Muscle of leg (tissue), 11 donors: Measurements from ENCODE around the gene GAS2L1. TPM values are rescaled to one million over a fixed set of nuclear protein-coding genes. Genes with fewer than 3 reads are reported as not detected.

Source experiments
- DNase-seq: peaks from one replicate; pipeline ENCODE4 v3.0.0; 2013
- H3K27ac ChIP-seq: one replicate; pipeline ENCODE4 v1.5.1; 2013; ENCODE audit warnings: mild to moderate bottlenecking, low read length, control low read depth
- H3K27me3 ChIP-seq: one replicate; pipeline ENCODE4 v1.6.1; 2013; ENCODE audit warnings: low read length; ENCODE audit not compliant: control insufficient read depth, insufficient read depth
- H3K36me3 ChIP-seq: one replicate; pipeline ENCODE4 v1.6.1; 2013; ENCODE audit warnings: low read length; ENCODE audit not compliant: control insufficient read depth, insufficient read depth
- H3K4me1 ChIP-seq: one replicate; pipeline ENCODE4 v1.6.1; 2013; ENCODE audit warnings: low read length; ENCODE audit not compliant: control insufficient read depth, insufficient read depth
- H3K4me3 ChIP-seq: one replicate; pipeline ENCODE4 v1.5.1; 2013; ENCODE audit warnings: low read length, control low read depth
- H3K9me3 ChIP-seq: replicated peaks from 2 replicates; pipeline ENCODE4 v1.6.1; 2013; ENCODE audit warnings: low read depth, low read length; ENCODE audit not compliant: control insufficient read depth
- WGBS: methylation state at CpG from one replicate; pipeline ENCODE4 v1.1.5; 2013; ENCODE audit warnings: missing lambda C conversion rate; ENCODE audit not compliant: insufficient coverage; 5-methylcytosine and 5-hydroxymethylcytosine counted together
- polyA plus RNA-seq, 8 donors: library from polyadenylated mRNA; unstranded; fragments of 120-200 nt; gene quantifications; one replicate each; pipeline versions ENCODE4 v1.2.1 to v1.2.3, GENCODE V29; 2013; ENCODE audit warnings: inconsistent platforms in 1 of 8, low replicate concordance in 1 of 8; ENCODE audit not compliant: insufficient read length in 8 of 8, insufficient read depth in 1 of 8
- total RNA-seq: library from RNA; stranded (reverse); fragments of 120-200 nt; gene quantifications from one replicate; pipeline ENCODE4 v1.2.4, GENCODE V29; 2013

GAS2L1 gene
- total and polyA plus RNA-seq, 9 donors: 2.7 to 15.4 (median 13.4) TPM

DNA sequence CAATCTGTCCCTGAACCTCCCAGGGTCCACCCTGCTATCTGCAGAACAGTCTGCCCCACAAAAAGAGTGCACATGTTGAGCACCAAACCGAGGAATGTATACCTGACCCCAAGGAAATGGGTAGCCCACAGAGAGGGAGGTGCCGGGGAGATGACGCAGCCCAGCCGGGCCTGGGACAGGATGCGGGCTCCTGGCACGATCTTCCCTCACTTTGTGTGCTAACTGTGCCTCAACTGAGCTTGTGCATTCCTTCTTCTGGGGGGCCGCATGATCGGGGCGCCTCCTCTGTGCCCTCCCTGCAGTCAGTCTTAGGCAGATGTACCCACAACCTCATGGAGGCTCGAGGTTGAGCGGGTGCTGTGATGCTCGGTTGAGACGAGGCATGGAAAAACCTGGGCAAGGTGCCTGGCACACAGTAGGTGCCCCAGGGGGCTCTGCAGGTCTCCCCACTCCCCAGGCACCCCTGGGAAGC is 2.4 kb downstream of the GAS2L1 start:
- Histone ChIP-seq H3K27me3 (peaks cover 12% of the 10 kb centered on the region), H3K4me3 (no peak overlapping the region), H3K27ac (peak overlapping the region; percentile 95), H3K4me1 (peaks cover 74% of the 10 kb centered on the region), H3K36me3 (peaks cover 18% of the 10 kb centered on the region), H3K9me3 (no peaks in the 10 kb centered on the region)
- 59% methylated on average over 13 of the region's 13 CpGs for WGBS
- DNase-seq: peak; percentile 30

GRCh38 chr22:29309332-29310064 is 3.0 kb downstream of the GAS2L1 start:
- H3K27ac ChIP-seq: peak overlapping the region; percentile 95
- WGBS: 77% methylated on average over 14 of the region's 21 CpGs
- peaks cover 18% of the 10 kb centered on the region for H3K36me3 ChIP-seq
- peaks cover 19% of the 10 kb centered on the region for H3K27me3 ChIP-seq
- peak; percentile 48 for DNase-seq
- no peaks in the 10 kb centered on the region for H3K9me3 ChIP-seq
- no peak overlapping the region for H3K4me3 ChIP-seq
- peaks cover 81% of the 10 kb centered on the region for H3K4me1 ChIP-seq

- Histone ChIP-seq H3K36me3 (peaks cover 18% of the 10 kb centered on the region), H3K9me3 (no peaks in the 10 kb centered on the region), H3K4me3 (no peak overlapping the region), H3K27me3 (peaks cover 25% of the 10 kb centered on the region), H3K4me1 (peaks cover 86% of the 10 kb centered on the region), H3K27ac (peak overlapping the region; percentile 95)
- peak; percentile 52 for DNase-seq
- 54% methylated on average over 23 of the region's 28 CpGs for WGBS
These were observed 3.8 kb downstream of the GAS2L1 start for GRCh38 chr22:29310065-29310862.

DNA sequence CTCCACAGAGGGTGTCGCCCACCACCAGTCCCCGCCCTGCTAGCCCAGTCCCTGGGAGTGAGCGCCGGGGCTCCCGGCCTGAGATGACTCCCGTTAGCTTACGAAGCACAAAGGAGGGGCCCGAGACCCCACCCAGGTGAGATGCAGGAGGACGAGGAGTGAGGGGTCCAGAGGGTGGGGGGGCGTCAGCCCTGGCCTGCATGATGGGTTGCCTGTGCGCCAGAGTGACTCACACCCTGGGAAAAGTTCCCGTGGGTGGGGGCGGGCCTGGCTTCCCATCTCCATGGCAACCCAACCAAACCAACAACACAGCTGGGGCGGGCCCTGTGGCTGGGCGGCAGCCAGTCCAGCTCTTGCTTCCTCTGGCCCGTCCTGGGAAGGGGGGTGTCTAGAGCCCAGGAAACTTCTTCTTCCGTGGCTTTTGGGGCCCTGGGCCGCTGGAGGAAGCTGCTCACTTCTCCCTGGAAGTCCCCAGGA is 4.5 kb downstream of the GAS2L1 start:
- H3K4me3 ChIP-seq: no peak overlapping the region
- H3K4me1 ChIP-seq: peaks cover 87% of the 10 kb centered on the region
- WGBS: 8% methylated on average over 7 of the region's 18 CpGs

GRCh38 chr22:29311464-29312217 is 5.2 kb downstream of the GAS2L1 start:
- H3K36me3 ChIP-seq: peaks cover 18% of the 10 kb centered on the region
- H3K9me3 ChIP-seq: no peaks in the 10 kb centered on the region
- H3K27me3 ChIP-seq: peaks cover 35% of the 10 kb centered on the region
- H3K4me1 ChIP-seq: peaks cover 85% of the 10 kb centered on the region
- peak overlapping the region; percentile 95 for H3K27ac ChIP-seq
- H3K4me3 ChIP-seq: no peak overlapping the region
- 41% methylated on average over 45 of the region's 50 CpGs for WGBS
- DNase-seq: peak; percentile 66

More for the DNA sequence above, 4.5 kb downstream of the GAS2L1 start:
- Histone ChIP-seq H3K36me3 (peaks cover 18% of the 10 kb centered on the region), H3K27me3 (peaks cover 28% of the 10 kb centered on the region), H3K27ac (peak overlapping the region; percentile 95), H3K9me3 (no peaks in the 10 kb centered on the region)
- DNase-seq: peak; percentile 99

DNA sequence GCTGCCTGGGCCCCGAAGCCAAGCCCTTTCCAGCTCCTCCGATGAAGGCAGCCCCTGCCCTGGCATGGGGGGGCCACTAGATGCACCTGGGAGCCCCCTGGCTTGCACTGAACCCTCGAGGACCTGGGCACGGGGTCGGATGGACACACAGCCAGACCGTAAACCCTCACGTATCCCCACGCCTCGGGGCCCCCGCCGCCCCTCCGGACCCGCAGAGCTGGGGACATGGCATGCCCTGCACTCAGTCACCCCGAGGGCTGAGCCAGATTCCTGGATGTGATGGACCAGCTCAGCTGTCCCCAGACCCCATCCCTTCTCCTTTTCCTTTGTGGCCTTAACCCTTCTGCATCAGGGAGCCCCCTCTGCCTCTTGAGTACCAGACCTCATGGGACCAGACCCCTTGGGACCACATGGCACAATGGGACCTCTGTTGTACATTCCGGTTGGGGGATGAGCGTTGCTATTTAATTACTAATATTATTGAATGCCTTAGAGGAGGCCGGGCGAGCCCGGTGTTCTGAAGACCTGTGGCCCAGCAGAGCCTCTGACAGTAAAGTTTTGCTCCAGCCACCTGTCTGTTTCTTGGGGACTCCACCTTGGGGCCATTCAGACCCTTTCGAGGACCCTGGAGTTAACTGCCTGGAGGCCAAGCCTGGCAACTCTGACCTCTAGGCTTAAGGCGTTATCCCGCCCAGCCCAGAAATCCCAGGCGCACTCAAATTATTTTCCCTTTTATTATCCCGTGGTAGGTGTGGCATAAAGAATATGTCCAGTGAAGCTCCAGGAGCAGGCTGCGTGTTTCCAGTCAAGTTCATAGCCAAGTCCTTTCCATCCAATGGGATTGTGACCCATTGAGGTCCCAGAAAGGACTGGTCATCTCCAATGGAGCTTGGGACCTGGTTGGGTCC is 6.0 kb downstream of the GAS2L1 start:
- H3K4me1 ChIP-seq: peaks cover 82% of the 10 kb centered on the region
- 80% methylated on average over 16 of the region's 25 CpGs for WGBS
- peak overlapping the region; percentile 95 for H3K27ac ChIP-seq
- no peaks in the 10 kb centered on the region for H3K9me3 ChIP-seq
- H3K27me3 ChIP-seq: peaks cover 41% of the 10 kb centered on the region
- DNase-seq: no peak
- peaks cover 18% of the 10 kb centered on the region for H3K36me3 ChIP-seq
- no peak overlapping the region for H3K4me3 ChIP-seq

GRCh38 chr22:29313126-29313575 is 6.7 kb downstream of the GAS2L1 start:
- peaks cover 18% of the 10 kb centered on the region for H3K36me3 ChIP-seq
- H3K9me3 ChIP-seq: no peaks in the 10 kb centered on the region
- WGBS: 8% methylated on average over 42 of the region's 44 CpGs
- DNase-seq: peak; percentile 79
- no peak overlapping the region for H3K4me3 ChIP-seq
- H3K27me3 ChIP-seq: peaks cover 41% of the 10 kb centered on the region
- peaks cover 75% of the 10 kb centered on the region for H3K4me1 ChIP-seq
- H3K27ac ChIP-seq: no peak overlapping the region

GRCh38 chr22:29313576-29314466 is 7.4 kb downstream of the GAS2L1 start:
- H3K4me1 ChIP-seq: peaks cover 68% of the 10 kb centered on the region
- DNase-seq: no peak
- H3K27ac ChIP-seq: no peak overlapping the region
- H3K36me3 ChIP-seq: peaks cover 18% of the 10 kb centered on the region
- H3K4me3 ChIP-seq: no peak overlapping the region
- WGBS: 14% methylated on average over 43 of the region's 51 CpGs
- no peaks in the 10 kb centered on the region for H3K9me3 ChIP-seq
- H3K27me3 ChIP-seq: peaks cover 41% of the 10 kb centered on the region
